Right hindlimb (tissue), 1 donor: ENCODE results near the gene PI4KA.
"Not testable (repeated sequence)": the region's sequence is repeated elsewhere in the genome, so short reads cannot be mapped to it uniquely, and the experiment has no call there.

ENCODE experiments used
- DNase-seq: peaks from one replicate; pipeline ENCODE4 v3.0.0-alpha.2; 2018

The PI4KA gene

GRCh38 chr22:20745119-20745518 is 113.5 kb downstream of the PI4KA start:
- no peak for DNase-seq

- no peak for DNase-seq
These were observed 114.2 kb downstream of the PI4KA start for GRCh38 chr22:20744456-20744855.

- no peak for DNase-seq
These were observed 115.8 kb downstream of the PI4KA start for GRCh38 chr22:20742764-20743163.

- no peak for DNase-seq
These were observed 116.7 kb downstream of the PI4KA start for GRCh38 chr22:20741634-20742581.

GRCh38 chr22:20741008-20741633 is 117.5 kb downstream of the PI4KA start:
- no peak for DNase-seq

GRCh38 chr22:20740222-20740951 is 118.2 kb downstream of the PI4KA start:
- no peak for DNase-seq

- DNase-seq = no peak
These were observed 120.1 kb downstream of the PI4KA start for GRCh38 chr22:20738394-20739089.

- DNase-seq = not testable (repeated sequence)
These were observed 121.7 kb downstream of the PI4KA start for GRCh38 chr22:20736891-20737290.

- DNase-seq = not testable (repeated sequence)
These were observed 123.1 kb downstream of the PI4KA start for GRCh38 chr22:20735356-20736162.

GRCh38 chr22:20732431-20732830 is 126.2 kb downstream of the PI4KA start:
- not testable (repeated sequence) for DNase-seq

- DNase-seq = no peak
These were observed 129.4 kb downstream of the PI4KA start for GRCh38 chr22:20729194-20729593.

- DNase-seq = no peak
These were observed 130.0 kb downstream of the PI4KA start for GRCh38 chr22:20728523-20729190.

- DNase-seq = no peak
These were observed 131.2 kb downstream of the PI4KA start for GRCh38 chr22:20727118-20728015.

GRCh38 chr22:20725987-20726558 is 132.5 kb downstream of the PI4KA start:
- DNase-seq = no peak

- no peak for DNase-seq
These were observed 133.7 kb downstream of the PI4KA start for GRCh38 chr22:20724676-20725454.

- no peak for DNase-seq
These were observed 137.0 kb downstream of the PI4KA start for GRCh38 chr22:20721409-20722218.

- DNase-seq = no peak
These were observed 137.8 kb downstream of the PI4KA start for GRCh38 chr22:20720692-20721408.
